NCI-H2227 (cell line): ENCODE data around the gene CST1.

Experiments used
- DNase-seq: peaks from one replicate; lab custom pipeline; 2025; ENCODE audit not compliant: unreplicated experiment; lab: John Stamatoyannopoulos, UW

Gene CST1

DNA sequence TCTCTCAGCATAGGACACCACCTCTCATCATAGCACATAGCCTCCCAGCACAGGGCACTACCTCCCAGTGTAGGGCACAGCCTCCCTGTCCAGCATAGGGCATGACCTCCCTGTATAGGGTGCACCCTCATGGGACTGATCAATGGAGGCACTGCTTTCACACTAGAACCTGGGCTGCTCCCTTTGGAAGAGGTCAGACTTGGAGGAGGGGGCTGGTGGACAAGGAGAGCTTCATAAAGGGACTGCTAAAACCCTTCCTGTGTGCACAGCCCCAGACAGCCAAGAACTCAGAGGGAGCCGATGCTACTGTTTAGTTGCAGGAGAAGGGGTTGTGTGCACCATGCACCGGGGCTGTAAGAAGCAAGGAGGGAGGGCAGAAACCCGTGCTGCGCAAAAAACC lies 40.0 kb downstream of the CST1 start:
- no peak for DNase-seq

DNA sequence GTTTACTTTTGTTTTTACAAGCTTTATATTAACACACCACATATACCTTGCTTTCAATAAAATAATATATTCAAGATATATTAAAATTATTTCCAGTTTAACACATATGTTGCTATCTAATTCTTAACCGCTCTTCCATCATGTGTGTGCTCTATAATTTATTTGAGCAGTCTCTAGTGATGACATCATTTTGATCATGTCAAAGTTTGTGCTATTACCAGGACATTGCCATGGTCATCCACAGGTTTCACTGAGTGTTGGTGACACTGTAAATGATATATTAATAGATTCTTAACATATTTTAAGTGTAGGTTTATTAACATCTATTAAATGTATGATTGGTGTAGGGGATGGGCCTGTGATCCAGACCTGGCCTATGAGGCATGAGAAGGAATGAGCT lies 44.8 kb downstream of the CST1 start:
- DNase-seq = no peak

DNA sequence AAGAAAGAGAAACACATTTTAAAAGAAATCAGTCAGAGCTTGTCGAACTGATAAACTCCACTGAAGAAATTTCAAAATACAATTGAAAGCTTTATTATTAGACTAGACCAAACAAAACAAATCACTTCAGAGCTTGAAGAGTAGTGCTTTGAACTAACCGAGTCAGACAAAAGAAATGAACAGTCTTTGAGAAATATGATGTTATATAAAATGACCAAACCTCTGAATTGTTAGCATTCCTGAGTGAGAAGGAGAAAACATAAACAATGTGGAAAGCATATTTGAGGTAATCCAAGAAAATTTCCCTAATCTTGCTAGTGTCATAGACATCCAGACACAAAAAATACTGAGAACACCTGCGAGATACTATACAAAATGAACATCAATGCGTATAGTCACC lies 48.7 kb downstream of the CST1 start:
- no peak for DNase-seq

DNA sequence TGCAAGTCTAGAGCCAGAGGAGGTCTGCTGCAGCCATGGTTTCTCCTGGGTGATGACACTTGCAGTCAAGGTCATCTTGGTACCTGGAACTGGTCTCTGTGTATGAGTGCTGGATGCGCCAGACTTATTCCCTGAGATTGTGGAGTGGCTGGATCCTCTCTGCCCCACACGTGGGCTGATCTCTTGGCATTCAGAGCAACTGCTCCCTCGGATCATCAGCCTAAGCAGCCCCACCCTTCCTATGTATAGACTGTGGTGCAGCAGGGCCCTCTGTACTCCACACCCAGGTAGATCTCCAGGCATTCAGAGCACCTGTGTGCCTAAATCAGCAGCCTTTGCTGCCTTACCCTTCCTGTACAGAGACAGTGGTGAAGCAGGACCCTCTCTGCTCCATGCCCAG lies 49.8 kb downstream of the CST1 start:
- DNase-seq = no peak

DNA sequence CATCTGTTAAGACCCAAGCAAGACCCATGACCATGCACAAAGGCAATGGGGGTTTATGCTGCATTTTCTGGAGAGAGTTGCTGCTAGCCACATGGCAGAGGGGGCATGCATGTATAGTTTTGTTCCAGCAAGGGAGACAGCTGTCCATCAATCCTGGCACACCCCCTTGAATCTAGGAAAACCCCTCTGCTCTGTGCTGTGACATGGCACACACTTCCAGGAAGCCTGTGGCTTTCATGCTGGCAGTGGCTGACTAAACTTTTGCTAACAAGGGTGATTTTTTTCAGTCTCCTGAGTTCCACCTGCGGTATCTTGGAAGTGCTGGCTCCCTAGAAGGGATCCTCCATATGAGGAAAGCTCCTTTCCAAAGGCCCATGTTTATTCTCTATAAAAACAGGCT lies 52.8 kb downstream of the CST1 start:
- no peak for DNase-seq
